ENCODE data around the gene ACAP3.

The ACAP3 gene

GRCh38 chr1:1298861-1299685 is 8.7 kb downstream of the ACAP3 start:
- no peak for DNase-seq

DNA sequence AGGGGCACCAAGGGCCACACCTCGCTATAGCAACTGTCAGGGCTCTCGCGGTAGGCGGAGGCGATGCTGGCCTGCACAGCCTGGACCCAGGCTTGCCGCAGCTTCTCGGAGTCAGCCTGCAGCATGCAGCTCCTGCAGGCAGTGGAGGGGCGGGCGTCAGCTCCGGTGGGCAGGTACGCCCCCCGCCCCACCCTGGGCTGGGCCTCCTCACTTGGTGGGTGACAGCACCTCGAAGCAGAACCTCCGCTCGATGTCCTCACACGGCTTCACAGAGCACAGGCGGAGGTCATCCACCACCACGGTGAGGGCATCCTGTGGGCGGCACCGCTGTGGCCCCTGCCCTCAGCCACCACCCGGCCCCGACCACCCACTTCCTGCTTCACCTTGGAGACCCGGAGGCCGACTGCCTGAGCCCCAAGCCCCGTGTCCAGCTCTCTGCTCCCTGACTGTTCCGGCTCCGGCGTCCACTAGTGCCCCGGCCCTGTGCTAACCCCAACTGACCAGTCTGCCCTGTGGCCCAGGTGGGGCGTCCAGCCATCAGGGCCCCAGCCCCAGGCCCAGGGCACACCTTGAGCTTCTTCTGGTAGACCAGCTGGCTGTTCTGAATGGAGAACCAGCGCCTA is 9.8 kb downstream of the ACAP3 start:
- no peak for DNase-seq

GRCh38 chr1:1296070-1297061 is 11.4 kb downstream of the ACAP3 start:
- no peak for DNase-seq

- no peak for DNase-seq
These were observed 12.4 kb downstream of the ACAP3 start for GRCh38 chr1:1295154-1295923.

DNA sequence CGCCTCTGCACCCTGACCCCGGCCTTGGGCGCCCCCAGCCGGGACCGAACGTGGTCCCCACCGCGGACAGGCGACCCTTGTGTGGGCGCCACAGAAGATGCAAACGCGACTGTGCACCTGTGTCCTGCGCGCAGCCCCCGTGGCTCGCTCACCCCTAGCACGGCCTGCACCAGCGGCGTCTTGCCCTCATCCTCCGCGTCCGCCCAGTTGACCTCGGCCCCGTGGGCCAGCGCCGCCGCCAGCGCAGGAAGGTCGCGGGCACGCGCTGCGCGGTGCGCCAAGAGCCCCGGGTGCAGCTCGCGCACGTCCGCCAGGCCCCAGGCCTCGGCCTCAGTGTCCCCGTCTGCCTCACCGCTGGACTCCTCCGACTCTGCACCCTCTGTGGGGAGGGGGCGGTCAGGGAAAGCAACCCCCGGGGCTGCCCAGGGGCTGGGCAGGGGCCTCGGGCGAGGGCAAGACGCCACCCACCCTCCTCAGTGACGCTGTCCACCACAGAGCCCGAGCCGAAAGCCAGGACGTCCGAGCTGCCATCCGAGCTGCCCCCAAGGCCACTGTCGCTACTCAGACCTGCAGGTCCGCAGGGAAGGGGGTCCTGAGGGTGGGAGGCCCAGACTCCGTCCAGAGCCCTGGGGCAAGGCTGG is 13.4 kb downstream of the ACAP3 start:
- DNase-seq, result no peak

- no peak for DNase-seq
These were observed 14.2 kb downstream of the ACAP3 start for GRCh38 chr1:1293263-1294249.

- DNase-seq, result no peak
These were observed 14.9 kb downstream of the ACAP3 start for GRCh38 chr1:1292851-1293250.

DNA sequence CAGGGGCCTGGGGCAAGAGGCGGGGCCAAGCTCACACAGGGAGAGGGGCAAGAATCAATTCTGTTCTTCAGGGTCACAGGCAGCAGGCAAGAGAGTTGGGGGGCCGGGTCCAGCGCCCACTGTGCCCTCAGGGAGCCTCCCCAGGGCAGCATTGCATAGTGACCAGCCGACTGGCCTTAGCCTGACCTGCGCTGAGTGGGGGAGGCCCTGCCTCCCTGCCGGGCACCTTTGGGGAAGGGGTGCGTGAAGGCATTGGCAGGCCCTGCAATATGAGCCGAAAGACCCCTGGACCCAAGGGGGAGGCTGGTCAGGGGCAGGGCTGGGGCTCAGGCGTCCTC is 15.3 kb downstream of the ACAP3 start:
- no peak for DNase-seq

- DNase-seq, result peak; percentile 73
These were observed 15.9 kb downstream of the ACAP3 start for GRCh38 chr1:1291548-1292441.

DNA sequence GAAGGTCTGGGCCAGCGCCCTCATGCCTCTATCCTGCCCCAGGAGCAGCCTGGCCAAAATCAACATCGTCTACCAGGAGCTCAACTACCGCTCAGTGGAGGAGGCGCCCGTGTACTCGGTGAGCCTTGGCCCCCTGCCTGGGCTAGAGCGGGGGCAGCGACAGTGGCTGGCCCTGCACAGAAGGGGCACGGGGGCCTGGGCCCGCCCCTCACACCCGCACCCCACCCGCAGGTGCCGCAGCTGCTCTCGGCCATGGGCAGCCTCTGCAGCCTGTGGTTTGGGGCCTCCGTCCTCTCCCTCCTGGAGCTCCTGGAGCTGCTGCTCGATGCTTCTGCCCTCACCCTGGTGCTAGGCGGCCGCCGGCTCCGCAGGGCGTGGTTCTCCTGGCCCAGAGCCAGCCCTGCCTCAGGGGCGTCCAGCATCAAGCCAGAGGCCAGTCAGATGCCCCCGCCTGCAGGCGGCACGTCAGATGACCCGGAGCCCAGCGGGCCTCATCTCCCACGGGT is 16.7 kb downstream of the ACAP3 start:
- no peak for DNase-seq

GRCh38 chr1:1290238-1290731 is 17.4 kb downstream of the ACAP3 start:
- peak; percentile 70 for DNase-seq

DNA sequence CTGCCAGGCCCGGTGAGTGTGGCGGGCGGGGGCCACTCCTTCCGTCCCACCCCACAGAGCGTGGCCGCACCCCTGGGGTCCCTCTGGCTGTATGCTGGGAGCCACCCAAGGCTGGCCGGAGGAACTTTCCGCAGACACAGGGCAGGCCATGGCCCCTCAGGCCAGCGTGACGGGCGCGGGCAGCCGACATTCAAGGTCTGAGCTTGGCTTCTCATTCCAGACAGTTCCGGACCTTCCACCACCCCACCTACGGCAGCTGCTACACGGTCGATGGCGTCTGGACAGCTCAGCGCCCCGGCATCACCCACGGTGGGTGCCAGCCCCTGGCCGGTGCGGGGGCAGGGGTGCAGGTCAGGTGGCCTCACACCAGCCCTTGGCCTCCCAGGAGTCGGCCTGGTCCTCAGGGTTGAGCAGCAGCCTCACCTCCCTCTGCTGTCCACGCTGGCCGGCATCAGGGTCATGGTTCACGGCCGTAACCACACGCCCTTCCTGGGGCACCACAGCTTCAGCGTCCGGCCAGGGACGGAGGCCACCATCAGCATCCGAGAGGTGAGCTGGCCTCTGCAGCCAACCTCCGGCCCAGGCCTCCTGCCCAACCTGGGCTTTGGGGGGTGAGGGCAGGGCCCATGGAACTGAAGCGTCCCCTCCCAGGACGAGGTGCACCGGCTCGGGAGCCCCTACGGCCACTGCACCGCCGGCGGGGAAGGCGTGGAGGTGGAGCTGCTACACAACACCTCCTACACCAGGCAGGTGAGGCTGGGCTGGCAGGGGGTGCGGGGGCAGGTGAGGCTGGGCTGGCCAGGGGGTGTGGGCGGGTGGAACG is 20.2 kb downstream of the ACAP3 start:
- no peak for DNase-seq

DNA sequence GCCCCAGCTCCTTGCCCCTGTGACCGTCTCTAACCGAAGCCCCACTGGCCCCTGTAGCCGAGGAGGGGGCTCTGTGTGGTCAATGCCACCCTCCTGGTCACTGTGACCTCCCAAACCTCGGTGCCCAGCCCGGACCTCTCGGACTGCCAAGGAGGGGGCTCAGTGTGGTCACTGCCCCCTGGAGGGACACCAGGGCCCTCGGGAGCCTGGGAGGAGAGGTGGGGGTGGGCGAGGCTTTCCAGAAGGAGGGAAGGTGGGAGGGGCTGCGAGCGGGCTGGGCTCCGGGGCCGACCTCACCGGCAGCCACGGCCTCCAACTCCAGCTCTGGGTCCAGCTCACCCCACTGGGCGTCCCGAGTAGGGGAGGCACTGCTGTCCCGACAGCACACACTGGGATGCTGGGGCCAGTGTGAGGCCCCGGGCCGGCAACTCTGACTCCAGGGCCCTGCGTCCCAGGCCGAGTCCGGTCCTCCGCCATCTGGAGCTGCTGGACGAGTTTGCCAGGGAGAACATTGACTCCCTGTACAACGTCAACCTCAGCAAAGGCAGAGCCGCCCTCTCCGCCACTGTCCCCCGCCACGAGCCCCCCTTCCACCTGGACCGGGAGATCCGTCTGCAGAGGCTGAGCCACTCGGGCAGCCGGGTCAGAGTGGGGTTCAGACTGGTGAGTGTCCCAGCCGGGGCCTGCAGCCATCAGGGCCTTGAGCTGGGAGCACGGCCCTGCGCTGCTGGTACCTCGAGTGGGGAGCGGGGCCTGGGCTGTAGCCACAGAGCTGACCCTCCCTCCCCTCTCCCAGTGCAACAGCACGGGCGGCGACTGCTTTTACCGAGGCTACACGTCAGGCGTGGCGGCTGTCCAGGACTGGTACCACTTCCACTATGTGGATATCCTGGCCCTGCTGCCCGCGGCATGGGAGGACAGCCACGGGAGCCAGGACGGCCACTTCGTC is 21.1 kb downstream of the ACAP3 start:
- no peak for DNase-seq

DNA sequence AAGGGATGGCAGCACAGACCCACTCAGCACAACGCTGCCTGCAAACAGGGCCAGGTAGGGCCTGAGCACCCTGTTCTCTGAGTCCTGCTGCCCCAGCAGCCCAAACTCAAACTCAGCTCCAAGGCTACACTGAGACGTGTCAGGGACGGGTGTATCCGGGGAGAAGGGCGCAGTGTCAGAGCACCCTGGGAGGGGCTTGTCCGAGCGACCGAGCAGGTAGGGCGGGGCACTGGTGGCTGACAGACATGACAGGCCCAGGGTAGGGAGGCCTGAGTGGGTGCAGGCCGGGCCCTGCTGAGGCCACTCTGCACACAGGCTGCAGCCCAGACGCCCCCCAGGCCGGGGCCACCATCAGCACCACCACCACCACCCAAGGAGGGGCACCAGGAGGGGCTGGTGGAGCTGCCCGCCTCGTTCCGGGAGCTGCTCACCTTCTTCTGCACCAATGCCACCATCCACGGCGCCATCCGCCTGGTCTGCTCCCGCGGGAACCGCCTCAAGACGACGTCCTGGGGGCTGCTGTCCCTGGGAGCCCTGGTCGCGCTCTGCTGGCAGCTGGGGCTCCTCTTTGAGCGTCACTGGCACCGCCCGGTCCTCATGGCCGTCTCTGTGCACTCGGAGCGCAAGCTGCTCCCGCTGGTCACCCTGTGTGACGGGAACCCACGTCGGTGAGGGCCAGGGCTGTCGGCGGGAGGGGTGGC is 22.0 kb downstream of the ACAP3 start:
- DNase-seq, result no peak

GRCh38 chr1:1285102-1285571 is 22.6 kb downstream of the ACAP3 start:
- DNase-seq, result no peak
